ENCODE measurements around the gene ZNF776.
"Not testable (repeated sequence)": the region's sequence is repeated elsewhere in the genome, so short reads cannot be mapped to it uniquely, and the experiment has no call there.

Gene ZNF776

GRCh38 chr19:57779220-57779845, 32.7 kb downstream of the ZNF776 start:
- no peak for DNase-seq

- no peak for DNase-seq
Measured at GRCh38 chr19:57786286-57786685, 39.7 kb downstream of the ZNF776 start.

GRCh38 chr19:57786906-57787305, 40.3 kb downstream of the ZNF776 start:
- DNase-seq: no peak

GRCh38 chr19:57788114-57788692, 41.6 kb downstream of the ZNF776 start:
- DNase-seq: no peak

- DNase-seq: no peak
Measured at GRCh38 chr19:57789288-57789687, 42.7 kb downstream of the ZNF776 start.

DNA sequence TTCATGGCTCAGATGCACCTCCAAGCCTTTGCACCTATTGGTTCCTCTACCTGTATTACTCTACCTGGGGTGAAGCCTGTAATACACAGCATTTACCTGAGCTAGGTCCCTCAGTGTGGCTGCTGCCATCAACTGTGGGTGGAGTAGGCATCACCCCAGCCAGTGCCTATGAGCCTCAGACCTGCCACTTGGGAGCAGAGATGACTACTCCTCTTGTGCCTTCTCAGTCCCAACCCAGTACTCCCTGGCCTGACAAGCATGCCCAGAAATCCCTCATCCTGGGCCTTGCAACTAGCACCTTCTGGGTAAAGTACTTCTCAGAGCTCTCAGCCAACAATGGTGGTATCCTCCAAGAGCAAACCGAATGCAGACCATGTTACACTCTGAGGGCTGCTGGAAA, 50.0 kb downstream of the ZNF776 start:
- DNase-seq: not testable (repeated sequence)

- DNase-seq: no peak
Measured at GRCh38 chr19:57800696-57801095, 54.1 kb downstream of the ZNF776 start.

DNA sequence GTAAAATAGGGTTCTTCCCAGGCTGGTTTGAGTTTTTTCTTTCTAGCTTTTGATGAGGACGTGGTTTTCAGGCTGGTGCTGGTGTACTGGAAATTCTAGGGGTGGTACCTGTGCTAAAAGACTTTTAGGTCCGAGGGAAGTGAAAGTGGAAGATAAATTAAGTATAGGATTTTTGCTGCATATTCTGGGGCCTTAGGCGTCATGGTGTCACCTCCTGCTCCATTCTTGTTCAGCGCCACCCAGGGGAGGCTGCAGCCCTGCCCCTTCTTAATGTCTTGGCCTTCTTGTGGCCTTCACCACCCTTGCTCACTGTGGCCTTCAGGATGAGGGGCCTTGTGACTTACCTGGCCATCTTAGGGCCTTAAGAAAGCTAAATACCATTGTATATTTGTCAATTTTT, 55.7 kb downstream of the ZNF776 start:
- no peak for DNase-seq

- DNase-seq: no peak
Measured at GRCh38 chr19:57803265-57803593, 56.6 kb downstream of the ZNF776 start.

DNA sequence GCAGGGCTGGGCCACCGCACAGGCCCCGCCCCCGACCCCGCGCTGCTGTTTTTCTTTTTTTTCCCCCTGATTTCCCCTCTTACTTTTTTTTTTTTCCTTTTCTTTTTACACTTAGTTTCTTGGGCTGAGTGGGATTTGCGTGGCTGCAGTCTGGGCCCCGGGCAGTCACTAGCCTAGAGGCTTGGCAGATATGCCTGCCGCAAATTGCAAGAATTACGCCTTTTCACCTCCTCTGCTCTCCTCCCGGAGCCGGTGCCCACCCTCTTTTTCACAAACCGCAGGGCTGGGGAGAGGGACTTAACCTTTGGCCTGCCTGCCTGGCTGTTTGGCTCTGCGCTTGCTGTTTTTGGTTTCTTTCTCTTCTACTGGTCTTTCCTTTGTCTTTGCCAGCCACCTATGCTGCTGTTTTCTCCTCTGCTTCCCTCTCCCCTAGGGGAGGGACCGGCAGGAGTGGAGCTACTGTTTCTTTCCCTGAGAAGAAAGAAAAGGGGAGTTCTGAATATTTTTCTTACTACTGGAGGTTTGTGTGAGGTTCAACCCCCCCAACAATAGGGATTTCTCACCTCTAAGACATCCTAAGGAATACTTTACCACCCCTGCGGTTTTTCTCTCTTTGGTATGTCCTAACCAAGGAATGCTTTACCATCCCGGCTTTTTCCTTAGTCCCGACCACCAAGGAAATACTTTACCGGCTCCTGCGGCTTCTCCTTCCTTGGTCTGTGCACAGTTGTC, 57.1 kb downstream of the ZNF776 start:
- no peak for DNase-seq

DNA sequence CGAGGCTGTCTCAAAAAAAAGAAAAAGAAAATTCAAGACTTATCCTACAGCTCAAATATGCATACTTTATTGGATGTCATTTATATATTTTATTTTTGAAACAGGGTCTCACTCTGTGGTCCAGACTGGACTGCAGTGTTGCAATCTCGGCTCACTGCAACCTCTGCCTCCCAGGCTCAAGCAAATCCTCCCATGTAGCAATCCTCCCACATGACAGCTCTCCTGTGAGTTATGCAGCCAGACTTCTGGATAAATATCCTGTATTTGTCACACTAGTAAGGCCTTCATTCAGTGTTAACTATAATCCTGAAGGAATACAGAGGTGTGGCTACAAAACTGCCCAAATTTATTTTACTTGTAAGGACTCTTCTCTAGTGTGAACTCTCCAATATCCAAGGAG, 60.9 kb downstream of the ZNF776 start:
- DNase-seq: no peak

Data from activated CD4-positive, alpha-beta T cell treated with anti-CD3 and anti-CD28 coated beads for 4 hours (primary cell).